GM19455 (cell line): Measurements from ENCODE around the gene PDCD1.
"Not testable (repeated sequence)": the region's sequence is repeated elsewhere in the genome, so short reads cannot be mapped to it uniquely, and the experiment has no call there.

ENCODE experiments used
- ATAC-seq: cut with Tn5 transposase; IDR thresholded peaks from one replicate; pipeline ENCODE4 v1.9.1; 2021; ENCODE audit not compliant: unreplicated experiment

PDCD1 gene

DNA sequence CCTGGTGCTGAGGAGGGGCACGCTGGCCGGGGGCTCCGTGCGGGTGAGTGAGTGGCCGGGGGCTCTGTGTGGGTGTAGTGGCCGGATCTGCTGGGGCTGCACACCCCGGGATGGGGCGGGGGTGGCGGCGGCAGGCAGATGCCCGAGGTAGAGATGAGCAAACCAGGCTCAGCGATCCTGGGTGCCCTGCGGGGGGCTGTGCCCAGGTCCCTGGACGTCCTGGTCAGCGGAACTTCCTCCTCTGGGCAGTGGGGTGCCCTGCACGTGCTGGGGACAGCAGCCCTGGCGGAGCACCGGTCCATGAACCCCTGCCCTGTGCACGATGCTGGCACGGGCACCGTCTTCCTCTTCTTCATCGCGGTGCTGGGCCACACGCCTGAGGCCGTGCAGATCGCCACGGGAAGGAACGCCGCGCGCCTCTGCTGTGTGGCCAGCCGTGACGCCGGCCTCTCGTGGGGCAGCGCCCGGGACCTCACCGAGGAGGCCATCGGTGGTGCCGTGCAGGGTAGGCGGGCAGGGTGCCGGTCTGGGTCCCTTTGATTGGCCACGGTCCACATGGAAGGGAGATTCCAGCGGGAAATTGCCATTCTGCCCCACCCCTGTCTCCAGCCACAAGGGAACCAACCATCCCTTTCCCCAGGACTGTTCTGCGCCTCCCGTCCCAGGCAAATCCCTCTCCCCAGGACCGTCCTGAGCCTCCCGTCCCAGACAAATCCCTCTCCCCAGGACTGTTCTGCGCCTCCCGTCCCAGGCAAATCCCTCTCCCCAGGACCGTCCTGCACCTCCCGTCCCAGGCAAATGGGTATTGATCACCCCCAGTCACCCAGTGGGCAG, 43.8 kb downstream of the PDCD1 start:
- no peak for ATAC-seq

DNA sequence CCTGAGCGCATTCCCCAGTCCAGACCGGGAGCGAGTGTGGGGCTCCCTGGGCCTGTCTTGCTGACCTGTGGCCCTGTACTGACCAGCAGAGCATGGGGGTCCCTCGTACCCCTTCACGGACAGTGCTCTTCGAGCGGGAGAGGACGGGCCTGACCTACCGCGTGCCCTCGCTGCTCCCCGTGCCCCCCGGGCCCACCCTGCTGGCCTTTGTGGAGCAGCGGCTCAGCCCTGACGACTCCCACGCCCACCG, 44.4 kb downstream of the PDCD1 start:
- no peak for ATAC-seq

DNA sequence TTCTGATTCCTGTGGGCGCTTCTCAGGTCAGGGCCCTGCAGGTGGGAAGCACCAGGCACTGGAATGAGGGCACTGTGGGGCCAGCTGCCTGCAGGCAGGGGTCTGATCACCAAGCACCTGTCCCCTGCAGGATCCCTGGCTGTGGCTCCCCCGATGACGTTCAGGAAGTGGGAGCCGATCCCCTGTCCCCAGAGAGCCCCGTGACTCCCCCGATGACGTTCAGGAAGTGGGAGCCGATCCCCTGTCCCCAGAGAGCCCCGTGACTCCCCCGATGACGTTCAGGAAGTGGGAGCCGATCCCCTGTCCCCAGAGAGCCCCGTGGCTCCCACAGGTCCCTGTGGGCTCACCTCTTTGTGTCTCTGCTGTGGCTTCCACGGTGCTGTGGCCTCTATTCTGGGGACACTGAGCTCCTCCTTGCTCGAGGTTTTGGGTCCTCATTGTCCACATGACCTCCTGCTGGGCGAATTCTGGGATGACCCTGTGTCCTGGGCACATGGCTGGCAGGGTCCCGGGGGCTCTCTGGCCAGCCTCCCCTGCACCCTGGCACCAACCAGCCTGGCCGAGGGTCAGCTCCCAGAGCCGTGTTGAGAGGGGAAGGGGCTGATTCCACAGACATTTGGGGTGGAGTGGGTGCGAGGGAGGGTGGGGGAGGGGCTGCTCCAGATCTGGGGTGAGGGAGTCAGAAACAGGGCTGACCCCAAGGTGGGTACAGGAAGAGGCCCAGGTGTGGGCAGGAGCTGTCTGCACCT, 44.9 kb downstream of the PDCD1 start:
- ATAC-seq: no peak

DNA sequence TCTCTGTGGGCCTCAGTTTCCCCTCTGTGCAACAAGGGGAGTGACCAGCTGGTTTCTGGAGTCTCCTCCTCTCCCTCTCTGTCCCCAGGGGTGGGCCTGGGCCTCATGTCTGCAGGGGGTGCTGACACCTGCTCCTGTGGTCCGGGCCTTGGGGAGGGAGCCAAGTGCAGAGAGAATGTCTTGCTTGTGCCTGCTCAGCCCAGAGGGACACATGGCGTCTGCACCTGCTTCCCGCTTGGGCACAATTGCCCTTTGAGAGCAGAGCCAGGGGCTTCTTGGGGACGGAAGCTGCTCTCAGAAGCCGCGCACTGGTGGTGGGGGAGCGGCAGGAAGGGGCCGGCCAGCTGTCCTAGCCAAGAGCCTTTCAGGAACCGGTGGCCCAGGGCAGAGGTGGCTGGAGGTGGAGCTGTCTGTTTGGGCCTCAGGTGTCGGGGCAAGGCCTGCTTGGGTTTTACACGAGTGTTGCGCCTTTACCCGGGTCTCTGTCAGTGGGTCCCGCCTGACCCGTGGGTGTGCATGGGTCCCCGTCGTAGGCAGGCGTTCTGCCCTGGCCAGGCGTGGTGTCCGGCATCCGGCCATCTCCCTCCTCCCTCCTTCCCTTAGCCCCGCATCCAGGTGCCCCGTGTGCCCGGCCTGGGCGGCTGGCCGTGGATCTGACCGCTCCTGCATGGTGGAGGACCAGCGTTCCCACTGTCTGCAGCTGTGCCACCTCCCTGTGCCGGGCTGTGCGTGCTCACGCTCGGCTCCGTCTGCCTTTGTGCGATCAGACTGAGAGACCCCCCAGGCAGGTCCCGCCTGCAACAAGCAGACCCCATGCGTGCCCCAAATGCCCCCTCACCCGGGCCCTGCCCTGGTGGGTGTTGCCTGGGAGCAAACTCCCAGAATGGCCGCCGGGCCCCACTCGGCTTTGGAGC, 45.7 kb downstream of the PDCD1 start:
- no peak for ATAC-seq

DNA sequence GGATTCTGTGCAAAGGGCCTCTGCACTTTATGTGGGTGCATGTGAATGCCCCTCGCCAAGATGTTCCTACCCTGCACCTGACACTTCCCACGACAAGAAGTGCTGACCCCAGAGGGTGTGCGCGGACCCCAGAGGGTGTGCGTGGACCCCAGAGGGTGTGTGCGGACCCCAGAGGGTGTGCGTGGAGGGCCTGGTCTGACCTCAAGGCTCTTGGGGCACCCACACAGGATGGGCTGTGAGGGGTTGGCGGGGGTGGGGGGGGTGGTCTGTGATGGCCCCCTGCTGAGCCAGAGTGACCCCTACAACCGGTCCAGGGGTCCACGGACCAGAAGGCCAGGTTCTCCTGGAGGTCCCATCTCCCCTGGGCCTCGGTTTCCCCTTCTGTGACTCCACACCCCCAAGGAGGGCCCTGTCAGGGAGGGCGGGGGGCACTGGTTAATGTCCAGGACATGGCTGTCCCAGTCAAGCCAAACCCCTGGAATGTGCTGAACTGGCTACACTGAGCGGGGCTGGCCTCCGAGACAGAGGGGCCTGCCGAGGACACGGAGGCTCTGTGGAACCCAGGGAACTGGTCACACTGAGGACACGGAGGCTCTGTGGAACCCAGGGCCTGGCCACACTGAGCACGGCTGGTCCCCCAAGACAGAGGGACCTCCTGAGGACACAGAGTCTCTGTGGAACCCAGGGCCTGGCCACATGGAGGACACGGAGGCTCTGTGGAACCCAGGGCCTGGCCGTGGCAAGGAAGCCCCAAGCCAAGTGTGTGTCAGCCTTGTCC, 46.6 kb downstream of the PDCD1 start:
- no peak for ATAC-seq

DNA sequence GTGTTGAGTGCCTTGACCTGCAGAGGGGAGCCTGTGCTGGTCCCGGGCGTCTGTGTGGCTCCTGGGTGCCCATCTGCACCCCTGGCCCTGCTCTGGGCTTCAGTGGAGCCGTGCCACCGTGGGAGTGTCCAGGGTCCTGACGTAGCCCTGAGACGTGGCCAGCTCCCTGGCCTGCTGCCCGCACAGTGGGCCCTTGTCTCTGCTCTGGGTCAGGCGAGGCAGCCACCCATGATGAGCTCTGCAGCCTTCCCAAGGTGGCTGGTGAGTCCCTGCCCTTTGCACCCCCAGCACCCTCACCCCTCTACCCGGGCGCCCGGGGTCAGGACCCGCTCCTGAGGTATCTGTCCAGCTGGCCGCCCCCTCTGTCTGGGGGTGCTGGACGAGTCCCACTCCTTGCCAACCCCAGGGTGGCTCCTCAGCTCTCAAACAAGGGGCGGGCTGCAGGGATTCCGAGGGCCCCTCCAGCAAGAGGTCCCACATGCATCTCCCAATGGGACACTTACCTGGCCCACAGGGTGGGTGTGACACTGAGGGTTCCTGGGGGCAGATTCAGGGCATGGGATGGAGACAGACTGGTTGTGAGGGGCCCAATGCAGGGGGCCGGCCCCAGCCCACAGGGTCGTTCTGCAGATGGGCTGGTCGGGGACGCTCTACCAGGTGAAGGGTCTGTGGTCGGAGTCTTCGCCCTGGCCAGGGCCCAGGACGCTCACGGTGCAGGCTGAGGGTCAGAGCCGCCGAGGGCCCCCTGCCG, 47.3 kb downstream of the PDCD1 start:
- no peak for ATAC-seq

DNA sequence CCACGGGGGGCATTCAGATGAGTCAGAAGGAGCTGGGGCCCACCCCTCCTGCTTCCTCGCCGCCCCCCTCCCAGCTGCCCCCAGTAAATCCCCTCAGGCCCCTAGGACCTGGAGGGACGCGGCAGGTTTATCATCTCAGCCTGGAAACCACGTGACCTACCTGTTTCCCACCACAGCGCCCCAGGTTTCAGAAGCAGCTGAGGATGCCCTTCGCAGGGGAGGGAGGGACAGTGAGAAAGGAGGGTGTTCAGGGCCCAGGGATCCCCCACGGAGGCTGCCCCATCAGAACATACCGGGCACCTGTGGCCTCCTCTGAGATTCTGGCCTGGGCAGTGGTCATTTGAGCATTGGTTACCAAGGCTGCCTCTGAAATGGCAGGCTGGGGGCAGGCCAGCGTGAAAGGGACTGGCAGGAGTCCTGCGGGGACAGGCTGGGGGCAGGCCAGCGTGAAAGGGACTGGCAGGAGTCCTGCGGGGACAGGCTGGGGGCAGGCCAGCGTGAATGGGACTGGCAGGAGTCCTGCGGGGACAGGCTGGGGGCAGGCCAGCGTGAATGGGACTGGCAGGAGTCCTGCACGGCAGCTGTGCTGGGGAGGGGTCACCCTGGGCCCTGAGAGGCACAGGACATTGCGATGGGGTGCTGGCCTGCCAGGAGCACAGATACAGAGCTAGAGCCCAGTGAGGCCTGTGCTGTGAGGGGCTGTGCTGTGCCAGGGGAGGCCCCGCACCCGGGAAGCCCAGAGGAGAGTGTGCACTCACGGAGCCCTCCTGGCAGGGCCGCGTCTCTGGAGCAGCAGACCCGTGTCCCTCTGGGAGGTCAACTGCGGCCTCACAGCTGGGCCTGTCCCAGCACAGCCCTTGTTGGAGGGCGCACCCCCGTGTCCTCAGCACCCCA, 48.1 kb downstream of the PDCD1 start:
- ATAC-seq: no peak

DNA sequence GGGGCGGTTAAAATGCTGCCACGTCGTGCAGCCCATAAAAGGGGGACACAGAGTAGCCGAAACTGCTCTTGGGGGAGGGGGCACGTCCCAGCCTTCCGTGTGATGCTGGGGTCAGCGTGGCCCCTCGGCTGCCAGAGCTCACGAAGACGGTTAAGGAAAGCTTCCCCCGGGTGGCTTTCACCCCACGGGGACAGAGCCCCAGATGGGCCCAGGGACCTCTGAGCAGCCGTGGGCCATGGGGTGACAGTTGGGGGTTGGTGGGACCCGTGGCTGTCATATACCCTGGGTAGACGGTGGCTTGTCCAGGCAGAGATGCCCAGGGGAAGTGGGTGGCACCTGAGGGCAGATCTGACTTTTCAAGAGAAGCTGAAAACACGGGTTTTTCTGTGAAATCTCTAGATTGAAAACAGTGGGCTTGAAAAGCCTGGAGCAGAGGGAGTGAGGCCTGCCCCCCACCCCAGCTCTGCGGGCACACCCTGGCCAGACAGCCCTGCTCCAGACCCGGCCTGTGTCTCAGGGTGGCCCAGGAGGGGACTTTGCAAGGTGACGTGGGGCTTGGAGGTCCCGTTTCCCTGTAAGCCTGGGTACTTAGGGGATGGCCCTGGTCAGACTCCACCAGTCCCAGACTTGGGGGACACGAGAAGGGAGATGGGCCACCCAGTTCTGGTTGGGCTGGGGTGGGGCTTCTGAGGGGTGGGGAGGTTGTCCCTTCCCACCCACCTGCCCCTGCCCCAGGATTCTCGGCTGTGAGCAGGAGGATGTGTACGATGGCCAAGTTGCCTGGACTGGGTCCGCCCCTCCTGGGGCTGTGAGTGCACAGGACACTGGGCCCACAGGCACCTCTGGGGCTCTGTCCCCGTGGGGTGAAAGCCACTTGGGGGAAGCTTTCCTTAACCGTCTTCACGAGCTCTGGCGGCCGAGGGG, 49.0 kb downstream of the PDCD1 start:
- no peak for ATAC-seq

DNA sequence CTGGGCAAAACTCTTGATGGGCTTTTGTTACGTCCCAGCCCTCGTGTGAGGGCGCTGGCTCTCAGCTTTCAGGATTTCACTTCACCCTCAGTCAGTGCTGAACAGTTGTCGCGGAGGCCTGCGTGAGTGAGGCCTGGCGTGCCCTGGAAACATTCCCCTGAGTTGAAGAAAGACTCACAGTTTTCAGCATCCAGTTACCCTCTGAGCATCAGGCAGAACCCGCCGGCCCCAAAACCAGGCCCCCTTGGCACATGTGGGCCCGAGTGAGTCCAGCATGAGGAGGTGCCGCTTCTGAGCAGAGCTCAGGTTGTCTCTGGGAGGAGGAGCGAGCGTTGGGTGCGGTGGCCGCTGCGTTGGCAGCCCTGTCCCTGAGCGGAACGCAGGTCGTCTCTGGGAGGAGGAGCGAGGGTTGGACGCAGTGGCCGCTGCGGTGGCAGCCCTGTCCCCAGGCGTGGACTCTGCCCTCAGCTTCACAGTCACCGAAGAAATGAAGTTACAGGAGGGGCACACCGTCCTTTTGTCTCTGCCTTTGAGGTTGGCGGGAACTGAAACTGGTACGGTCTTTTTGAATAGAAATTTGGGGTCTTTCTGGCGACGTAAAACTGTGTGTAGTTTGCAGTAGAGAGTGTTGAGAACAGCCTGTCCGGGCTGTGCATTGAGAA, 49.8 kb downstream of the PDCD1 start, which contains the start of gene NEU4:
Gene NEU4 (plus strand): TSS at position 473 of the 662 bp plus-strand sequence. CDS start 5,292 bp downstream, outside the sequence.
- ATAC-seq: no peak

DNA sequence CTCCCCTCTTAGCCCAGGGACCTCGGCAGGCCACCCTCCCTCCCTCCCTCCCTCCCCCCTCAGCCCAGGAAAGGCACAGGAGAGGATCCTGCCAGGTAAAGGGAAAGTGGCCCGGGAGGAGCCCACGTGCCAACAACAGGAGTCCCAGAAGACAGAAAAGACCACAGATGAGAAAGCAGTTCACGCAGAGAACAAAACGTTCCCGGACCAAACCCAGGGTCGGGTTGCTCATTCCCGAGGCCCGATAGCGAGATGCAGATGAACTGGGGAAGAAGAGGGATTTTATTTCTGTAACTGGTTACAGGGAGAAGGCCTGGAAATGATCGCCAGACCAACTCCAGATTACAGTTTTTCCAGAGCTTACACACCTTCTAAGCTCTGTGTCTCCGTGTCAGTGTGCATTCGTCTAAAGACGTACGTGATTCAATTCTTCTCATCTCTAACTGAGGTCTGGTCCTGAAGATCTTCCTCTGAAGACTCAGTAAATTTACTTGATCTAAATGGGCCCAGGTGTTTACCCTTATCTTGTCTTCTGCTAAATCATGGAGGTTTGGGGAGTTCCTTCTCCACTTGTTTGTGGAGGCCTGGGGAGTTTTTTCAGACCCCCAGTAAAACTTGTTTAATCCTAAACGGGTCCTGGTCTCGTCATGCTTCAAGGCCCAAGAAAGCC, 50.5 kb downstream of the PDCD1 start:
- no peak for ATAC-seq

DNA sequence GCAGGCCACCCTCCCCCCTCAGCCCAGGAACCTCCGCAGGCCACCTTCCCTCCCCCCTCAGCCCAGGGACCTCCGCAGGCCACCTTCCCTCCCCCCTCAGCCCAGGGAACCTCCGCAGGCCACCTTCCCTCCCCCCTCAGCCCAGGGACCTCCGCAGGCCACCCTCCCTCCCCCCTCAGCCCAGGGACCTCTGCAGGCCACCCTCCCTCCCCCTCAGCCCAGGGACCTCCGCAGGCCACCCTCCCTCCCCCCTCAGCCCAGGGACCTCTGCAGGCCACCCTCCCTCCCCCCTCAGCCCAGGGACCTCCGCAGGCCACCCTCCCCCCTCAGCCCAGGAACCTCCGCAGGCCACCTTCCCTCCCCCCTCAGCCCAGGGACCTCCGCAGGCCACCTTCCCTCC, 52.5 kb downstream of the PDCD1 start:
- ATAC-seq: not testable (repeated sequence)

DNA sequence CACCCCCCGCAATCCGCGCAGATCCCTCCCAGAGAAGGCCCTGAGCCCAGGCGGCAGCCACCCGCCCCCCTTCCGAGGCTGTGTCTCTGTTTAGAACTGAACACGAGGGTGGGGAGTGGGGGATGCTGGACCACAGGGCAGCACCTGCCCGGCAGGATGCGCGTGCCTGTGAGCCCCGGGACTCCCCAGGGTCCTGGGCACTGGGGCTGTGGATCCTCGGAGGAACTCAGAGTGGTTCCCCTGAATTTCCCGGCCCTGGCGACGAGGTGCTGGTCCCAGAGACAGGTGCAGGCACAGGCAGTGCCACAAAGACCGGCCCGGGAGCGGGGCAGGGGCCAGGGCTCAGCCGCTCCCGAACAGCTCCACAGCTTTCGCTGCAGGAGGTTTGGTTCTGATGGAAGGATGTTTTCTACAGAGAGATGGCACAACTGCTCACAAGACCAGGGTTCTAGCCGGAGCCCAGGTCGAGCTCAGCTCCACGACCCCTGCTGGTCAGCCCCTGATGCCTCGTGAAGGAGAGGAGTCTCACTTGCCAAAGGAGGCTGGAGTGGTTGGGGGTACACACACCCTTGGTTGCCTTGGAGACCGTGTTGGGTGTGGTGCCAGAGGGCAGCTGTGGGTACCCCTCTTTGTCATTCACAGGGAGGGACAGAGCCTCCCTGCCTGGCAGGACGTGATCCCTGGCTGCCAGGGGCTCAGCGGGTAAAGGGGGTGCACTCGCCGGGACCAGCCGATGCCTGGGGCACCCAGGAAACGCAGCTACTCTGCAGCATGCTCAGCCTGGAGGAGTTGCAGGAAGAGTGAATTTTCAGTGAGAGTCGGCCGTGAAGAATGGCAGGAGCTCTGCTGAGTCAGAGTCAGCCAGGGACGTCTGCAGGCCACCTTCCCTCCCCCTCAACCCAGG, 54.1 kb downstream of the PDCD1 start:
- ATAC-seq: no peak

DNA sequence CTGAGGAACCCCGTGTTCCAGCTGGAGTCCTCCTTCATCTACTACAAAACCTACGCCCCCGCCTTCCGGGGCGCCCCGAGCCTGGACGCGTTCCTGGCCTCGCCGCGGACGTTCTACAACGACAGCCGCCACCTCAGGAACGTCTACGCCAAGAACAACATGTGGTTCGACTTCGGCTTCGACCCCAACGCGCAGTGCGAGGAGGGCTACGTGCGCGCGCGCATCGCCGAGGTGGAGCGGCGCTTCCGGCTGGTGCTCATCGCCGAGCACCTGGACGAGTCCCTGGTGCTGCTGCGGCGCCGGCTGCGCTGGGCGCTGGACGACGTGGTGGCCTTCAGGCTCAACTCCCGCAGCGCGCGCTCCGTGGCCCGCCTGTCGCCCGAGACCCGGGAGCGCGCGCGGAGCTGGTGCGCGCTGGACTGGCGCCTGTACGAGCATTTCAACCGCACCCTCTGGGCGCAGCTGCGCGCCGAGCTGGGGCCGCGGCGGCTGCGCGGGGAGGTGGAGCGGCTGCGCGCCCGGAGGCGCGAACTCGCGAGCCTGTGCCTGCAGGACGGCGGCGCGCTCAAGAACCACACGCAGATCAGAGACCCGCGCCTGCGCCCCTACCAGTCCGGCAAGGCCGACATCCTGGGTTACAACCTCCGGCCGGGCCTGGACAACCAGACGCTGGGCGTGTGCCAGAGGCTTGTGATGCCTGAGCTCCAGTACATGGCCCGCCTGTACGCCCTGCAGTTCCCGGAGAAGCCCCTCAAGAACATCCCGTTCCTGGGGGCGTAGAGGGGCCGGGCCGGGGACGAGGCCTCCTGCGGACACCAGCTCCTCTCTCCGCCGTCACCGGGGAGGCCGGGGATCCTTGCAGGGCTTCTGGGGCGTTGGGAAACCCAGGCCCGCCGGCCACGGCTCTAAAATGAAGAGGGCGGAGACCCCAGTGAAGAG, 55.0 kb downstream of the PDCD1 start:
- ATAC-seq: no peak

DNA sequence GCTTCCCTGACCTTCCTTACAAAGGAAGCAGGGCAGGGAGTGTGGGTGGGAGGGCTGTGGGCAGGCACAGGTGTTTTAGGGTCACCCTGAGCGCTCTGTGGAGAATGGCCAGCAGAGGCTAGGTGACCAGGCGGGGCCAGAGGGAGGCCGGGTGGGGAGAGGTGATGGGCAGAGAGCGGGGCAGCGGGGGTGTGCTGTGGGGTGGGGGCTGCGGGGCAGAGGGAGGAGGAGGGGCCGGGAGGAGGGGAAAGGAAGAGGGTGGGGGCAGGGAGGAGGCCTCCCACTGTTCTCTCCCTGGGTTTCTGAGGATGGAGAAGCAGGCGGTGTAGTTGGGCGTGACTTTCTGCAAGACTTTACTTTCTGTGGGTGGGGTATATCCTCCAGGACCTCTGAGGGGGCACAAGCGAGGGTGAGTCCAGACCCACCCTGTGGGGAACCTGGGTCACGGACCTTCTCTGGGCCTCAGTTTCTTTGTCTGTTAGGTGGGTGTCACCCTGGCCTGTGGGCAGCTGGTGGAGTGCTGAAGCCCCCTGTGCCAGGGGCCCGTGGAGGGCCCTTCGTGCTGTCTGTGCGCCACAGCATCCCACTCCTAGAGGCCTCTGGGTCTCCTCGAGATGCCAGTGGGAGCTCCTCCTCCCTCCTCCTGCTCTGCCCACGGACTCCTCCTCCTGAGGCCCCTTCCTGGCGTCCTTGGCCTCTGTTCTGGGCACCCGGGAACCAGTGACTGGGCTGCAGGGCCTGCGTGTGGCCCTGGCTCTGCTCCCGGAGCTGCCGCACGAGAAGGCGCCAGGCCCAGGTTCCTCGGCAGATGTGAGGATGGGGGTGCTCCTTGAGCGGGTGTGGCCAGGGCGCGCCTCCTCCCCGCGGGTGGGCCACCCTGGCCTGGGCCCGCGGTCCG, 56.0 kb downstream of the PDCD1 start:
- no peak for ATAC-seq
